ENCODE data around the gene RNF13.

DNA sequence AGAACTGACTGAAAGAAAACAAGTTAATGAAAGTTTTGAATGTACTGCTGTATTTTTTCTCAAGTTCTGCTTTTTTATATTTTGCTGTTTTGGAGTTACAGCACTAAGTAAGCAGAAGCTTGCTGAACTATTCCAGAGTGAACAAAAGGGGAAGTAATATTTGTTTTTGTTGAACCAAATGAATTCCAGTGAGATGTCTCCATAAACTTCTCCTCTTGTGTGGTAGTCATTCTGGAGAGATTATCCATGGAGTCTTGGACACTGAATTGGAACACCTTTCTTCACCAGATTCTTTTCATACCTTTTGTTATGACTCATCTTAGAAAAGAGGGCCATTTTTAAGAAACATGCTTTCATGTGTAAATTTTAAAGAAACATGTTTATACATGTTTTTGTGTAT is 29.4 kb upstream of the RNF13 start:
- TF ChIP-seq, protein P1, sequence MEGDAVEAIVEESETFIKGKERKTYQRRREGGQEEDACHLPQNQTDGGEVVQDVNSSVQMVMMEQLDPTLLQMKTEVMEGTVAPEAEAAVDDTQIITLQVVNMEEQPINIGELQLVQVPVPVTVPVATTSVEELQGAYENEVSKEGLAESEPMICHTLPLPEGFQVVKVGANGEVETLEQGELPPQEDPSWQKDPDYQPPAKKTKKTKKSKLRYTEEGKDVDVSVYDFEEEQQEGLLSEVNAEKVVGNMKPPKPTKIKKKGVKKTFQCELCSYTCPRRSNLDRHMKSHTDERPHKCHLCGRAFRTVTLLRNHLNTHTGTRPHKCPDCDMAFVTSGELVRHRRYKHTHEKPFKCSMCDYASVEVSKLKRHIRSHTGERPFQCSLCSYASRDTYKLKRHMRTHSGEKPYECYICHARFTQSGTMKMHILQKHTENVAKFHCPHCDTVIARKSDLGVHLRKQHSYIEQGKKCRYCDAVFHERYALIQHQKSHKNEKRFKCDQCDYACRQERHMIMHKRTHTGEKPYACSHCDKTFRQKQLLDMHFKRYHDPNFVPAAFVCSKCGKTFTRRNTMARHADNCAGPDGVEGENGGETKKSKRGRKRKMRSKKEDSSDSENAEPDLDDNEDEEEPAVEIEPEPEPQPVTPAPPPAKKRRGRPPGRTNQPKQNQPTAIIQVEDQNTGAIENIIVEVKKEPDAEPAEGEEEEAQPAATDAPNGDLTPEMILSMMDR (IDR thresholded peaks at IDR 0.05; ENCODE audit: insufficient read depth, low read length), result no peak
- TF ChIP-seq POLR2AphosphoS5 (IDR thresholded peaks at IDR 0.05; ENCODE audit: low read depth), result no peak
- TF ChIP-seq, protein P2, sequence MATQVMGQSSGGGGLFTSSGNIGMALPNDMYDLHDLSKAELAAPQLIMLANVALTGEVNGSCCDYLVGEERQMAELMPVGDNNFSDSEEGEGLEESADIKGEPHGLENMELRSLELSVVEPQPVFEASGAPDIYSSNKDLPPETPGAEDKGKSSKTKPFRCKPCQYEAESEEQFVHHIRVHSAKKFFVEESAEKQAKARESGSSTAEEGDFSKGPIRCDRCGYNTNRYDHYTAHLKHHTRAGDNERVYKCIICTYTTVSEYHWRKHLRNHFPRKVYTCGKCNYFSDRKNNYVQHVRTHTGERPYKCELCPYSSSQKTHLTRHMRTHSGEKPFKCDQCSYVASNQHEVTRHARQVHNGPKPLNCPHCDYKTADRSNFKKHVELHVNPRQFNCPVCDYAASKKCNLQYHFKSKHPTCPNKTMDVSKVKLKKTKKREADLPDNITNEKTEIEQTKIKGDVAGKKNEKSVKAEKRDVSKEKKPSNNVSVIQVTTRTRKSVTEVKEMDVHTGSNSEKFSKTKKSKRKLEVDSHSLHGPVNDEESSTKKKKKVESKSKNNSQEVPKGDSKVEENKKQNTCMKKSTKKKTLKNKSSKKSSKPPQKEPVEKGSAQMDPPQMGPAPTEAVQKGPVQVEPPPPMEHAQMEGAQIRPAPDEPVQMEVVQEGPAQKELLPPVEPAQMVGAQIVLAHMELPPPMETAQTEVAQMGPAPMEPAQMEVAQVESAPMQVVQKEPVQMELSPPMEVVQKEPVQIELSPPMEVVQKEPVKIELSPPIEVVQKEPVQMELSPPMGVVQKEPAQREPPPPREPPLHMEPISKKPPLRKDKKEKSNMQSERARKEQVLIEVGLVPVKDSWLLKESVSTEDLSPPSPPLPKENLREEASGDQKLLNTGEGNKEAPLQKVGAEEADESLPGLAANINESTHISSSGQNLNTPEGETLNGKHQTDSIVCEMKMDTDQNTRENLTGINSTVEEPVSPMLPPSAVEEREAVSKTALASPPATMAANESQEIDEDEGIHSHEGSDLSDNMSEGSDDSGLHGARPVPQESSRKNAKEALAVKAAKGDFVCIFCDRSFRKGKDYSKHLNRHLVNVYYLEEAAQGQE (IDR thresholded peaks at IDR 0.05; ENCODE audit: insufficient replicate concordance, low read depth), result no peak
- no peak for TF ChIP-seq GABPA (IDR thresholded peaks at IDR 0.05; ENCODE audit: low read depth)
- TF ChIP-seq SPI1 (IDR thresholded peaks at IDR 0.05; ENCODE audit: borderline replicate concordance, low read depth), result peak; percentile 29; the same call in 1 of the 2 replicates

All from HL-60 (cell line).